CD4-positive, alpha-beta T cell treated with Interleukin-6 for 4 hours (primary cell): Measurements from ENCODE around the gene PCK1.

Experiments used
- DNase-seq: peaks from one replicate; pipeline ENCODE4 v3.0.0-alpha.2; 2020; ENCODE audit warnings: mixed read lengths

The PCK1 gene

DNA sequence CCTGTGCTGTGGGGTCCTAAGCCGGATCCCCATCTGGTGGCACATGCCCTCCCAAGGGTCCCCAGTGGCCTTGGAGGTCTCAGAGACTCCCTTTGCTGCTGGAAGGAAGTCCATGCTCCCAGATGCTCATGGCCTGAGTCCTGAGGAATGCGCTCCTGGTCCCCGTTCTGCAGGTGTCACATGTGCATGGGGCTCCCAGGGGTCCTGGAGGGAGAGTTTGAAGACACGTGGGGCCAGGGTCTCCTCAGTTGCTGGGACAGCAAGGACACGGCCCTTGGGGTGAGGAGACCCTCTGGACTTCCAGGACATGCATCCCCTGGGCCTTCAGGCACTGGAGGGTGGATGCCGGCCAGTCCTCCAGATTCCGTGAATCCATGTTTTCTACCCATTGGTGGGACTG is 47.6 kb downstream of the PCK1 start:
- DNase-seq = no peak

GRCh38 chr20:57609086-57609841 is 48.4 kb downstream of the PCK1 start:
- no peak for DNase-seq

- DNase-seq = no peak
Measured at GRCh38 chr20:57609842-57610167, 48.9 kb downstream of the PCK1 start.

DNA sequence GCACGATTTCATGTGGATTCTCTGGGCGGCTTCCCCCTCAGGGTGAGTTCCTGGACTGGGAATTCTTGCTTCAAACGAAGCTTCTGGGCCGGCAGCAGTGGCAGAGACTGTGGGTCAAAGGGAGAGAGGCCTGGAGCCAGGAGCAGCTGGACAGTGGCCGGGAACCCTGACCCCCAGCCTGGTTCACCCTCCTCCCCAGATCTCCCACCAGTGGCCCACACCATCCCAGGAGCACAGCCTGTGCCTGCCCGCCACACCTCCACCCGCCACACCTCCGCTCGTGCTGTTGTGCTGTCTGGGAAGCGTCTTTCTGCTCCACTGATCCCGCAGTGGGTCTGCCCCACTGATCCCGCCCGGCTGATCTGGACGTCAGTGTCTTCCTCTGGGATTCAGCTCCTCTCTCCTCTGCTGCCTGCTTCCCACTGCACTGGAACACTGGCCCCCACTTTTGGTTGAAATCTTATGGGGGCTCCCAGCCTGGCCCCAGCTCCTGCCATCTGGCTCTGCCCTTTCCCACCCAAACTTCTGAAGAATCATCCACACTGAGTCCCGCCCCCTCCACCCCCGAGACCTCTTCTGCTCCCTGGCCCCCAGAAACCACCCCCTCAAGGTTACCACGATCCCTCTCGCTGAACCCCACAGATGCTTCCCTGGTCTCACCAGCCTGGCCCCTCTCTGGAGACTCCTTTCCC is 49.5 kb downstream of the PCK1 start:
- no peak for DNase-seq

GRCh38 chr20:57611586-57612311 is 50.8 kb downstream of the PCK1 start:
- DNase-seq = no peak

GRCh38 chr20:57612436-57612835 is 51.5 kb downstream of the PCK1 start:
- no peak for DNase-seq

- no peak for DNase-seq
Measured at GRCh38 chr20:57612916-57613315, 52.0 kb downstream of the PCK1 start.

DNA sequence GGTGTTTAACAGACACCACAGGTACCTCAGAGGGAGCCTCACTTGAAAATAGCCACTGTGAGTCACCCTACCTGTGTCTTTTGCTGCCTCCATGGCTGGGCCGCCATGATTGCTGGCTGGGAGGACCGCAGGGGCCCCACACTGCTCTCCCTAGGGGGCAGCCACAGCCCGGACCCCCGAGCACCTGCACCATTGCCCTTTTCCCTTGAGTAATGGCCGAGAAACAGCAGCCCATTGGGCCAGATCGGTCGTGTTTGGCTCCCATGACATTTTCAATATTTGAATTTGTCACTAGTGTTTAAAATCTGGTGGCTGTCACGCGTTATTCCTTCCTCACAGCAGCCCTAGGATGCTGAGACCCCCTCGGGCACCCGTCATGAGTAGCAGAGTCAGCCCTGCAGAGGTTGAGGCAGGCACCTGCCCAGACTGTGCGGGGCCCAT is 52.6 kb downstream of the PCK1 start:
- DNase-seq = no peak

- DNase-seq = no peak
Measured at GRCh38 chr20:57614490-57615444, 53.9 kb downstream of the PCK1 start.

DNA sequence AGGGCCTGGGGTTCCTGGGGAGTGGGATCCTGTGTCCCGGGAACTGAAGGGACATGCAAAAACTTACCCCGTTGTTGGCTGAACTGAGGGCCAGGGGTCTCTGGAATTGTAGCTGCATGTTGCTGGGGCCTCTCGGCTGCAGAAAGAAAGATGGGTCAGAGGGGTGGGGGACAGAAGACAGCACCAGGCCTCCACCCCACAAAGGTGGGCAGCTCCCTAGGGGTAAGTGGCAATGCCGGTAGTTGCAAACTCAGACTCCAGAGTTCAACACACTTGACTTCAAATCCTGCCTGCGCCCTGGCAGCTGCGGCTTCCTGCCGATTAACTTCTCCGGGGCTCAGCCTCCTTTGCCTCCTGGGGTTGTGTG is 54.5 kb downstream of the PCK1 start:
- DNase-seq = no peak

GRCh38 chr20:57616143-57616951 is 55.4 kb downstream of the PCK1 start:
- no peak for DNase-seq

- no peak for DNase-seq
Measured at GRCh38 chr20:57617079-57617795, 56.3 kb downstream of the PCK1 start.
